HepG2 (cell line): ENCODE measurements around the gene UBE3B. TPM values are rescaled to one million over a fixed set of nuclear protein-coding genes. Genes with fewer than 3 reads are reported as not detected.

Experiments used
- HES4 ChIP-seq: sonication (generic); formaldehyde crosslinking; IDR thresholded peaks from 2 replicates; pipeline ENCODE4 v1.9.0; 2021; ENCODE audit warnings: mild to moderate bottlenecking, missing genetic modification reagents, borderline replicate concordance
- MAZ ChIP-seq, 2 experiments: sonication (generic) in 1 of 2; formaldehyde crosslinking in 1 of 2; IDR thresholded peaks; 2 replicates each; pipeline versions ENCODE4 v1.5.0 to v1.6.1; 2012 to 2020; ENCODE audit warnings: low read depth in 2 of 2, mild to moderate bottlenecking in 2 of 2, borderline replicate concordance in 1 of 2, improper control_type of control experiment in 1 of 2, low read length in 1 of 2, missing genetic modification reagents in 1 of 2, moderate library complexity in 1 of 2
- MTF1 ChIP-seq: sonication (generic); formaldehyde crosslinking; IDR thresholded peaks from 2 replicates; pipeline ENCODE4 v1.5.0; 2020; ENCODE audit warnings: missing genetic modification reagents
- MTF2 ChIP-seq: sonication (generic); formaldehyde crosslinking; IDR thresholded peaks from 2 replicates; pipeline ENCODE4 v1.5.0; 2020; ENCODE audit warnings: missing genetic modification reagents, borderline replicate concordance
- NRL ChIP-seq: sonication (generic); formaldehyde crosslinking; IDR thresholded peaks from 2 replicates; pipeline ENCODE4 v1.5.0; 2020; ENCODE audit warnings: missing genetic modification reagents, mild to moderate bottlenecking, moderate library complexity, borderline replicate concordance
- RBM39 ChIP-seq: fragments of 200-400 bp; formaldehyde crosslinking; IDR thresholded peaks from one replicate; pipeline ENCODE4 v1.6.1; 2018; ENCODE audit warnings: antibody characterized with exemption, mild to moderate bottlenecking, low read depth, low read length; ENCODE audit not compliant: poor library complexity, severe bottlenecking
- TOPORS ChIP-seq: sonication (generic); formaldehyde crosslinking; IDR thresholded peaks from 2 replicates; pipeline ENCODE4 v1.8.0; 2023; ENCODE audit warnings: mild to moderate bottlenecking, missing genetic modification reagents
- WIZ ChIP-seq: sonication (generic); formaldehyde crosslinking; IDR thresholded peaks from 2 replicates; pipeline ENCODE4 v1.5.1; 2020; ENCODE audit warnings: mild to moderate bottlenecking, missing genetic modification reagents
- ZMYM3 ChIP-seq: sonication (generic); formaldehyde crosslinking; IDR thresholded peaks from 2 replicates; pipeline ENCODE4 v1.5.1; 2020; ENCODE audit warnings: mild to moderate bottlenecking, missing genetic modification reagents
- ZNF552 ChIP-seq: sonication (generic); formaldehyde crosslinking; IDR thresholded peaks from 2 replicates; pipeline ENCODE4 v1.9.0; 2022; ENCODE audit warnings: missing genetic modification reagents, mild to moderate bottlenecking, borderline replicate concordance
- ZNF674 ChIP-seq: sonication (generic); formaldehyde crosslinking; IDR thresholded peaks from 2 replicates; pipeline ENCODE4 v1.5.0; 2020; ENCODE audit warnings: low read depth, mild to moderate bottlenecking, missing genetic modification reagents
- ZNF720 ChIP-seq: sonication (generic); formaldehyde crosslinking; IDR thresholded peaks from 2 replicates; pipeline ENCODE4 v1.4.0; 2020; ENCODE audit warnings: missing genetic modification reagents
- ZSCAN9 ChIP-seq: IDR thresholded peaks from 2 replicates; pipeline ENCODE4 v1.6.1; 2016; ENCODE audit warnings: borderline replicate concordance
- polyA plus RNA-seq, 8 experiments: library from polyadenylated mRNA; depleted of rRNA in 3 of 8; stranded (reverse) in 7 of 8; unstranded in 1 of 8; fragments of >200 nt; fragmentation: Illumina TruSeq in 4 of 8; extraction: Trizol in 4 of 8; gene quantifications; 2 replicates each; pipeline versions ENCODE4 v1.2.1 to v1.2.3, GENCODE V29; 2011 to 2016; ENCODE audit warnings: low read depth in 4 of 8, missing spikeins in 1 of 8, mixed read lengths in 1 of 8; ENCODE audit not compliant: insufficient read depth in 1 of 8
- total RNA-seq, 5 experiments: library from RNA; depleted of rRNA; stranded (reverse); fragments of >200 nt; fragmentation: Illumina TruSeq; extraction: Trizol; gene quantifications; 2 replicates each; pipeline ENCODE4 v1.2.3, GENCODE V29; 2016; ENCODE audit warnings: low read depth in 1 of 5
- TF ChIP-seq, protein P1 (sequence below): sonication (generic); formaldehyde crosslinking; IDR thresholded peaks from 2 replicates; pipeline ENCODE4 v1.5.0; 2020; ENCODE audit warnings: missing genetic modification reagents
- TF ChIP-seq, protein P2 (sequence below): IDR thresholded peaks from 2 replicates; pipeline ENCODE4 v1.6.1; 2016; ENCODE audit warnings: mild to moderate bottlenecking
- TF ChIP-seq, protein P3 (sequence below): sonication (generic); formaldehyde crosslinking; IDR thresholded peaks from 2 replicates; pipeline ENCODE4 v1.4.0; 2020; ENCODE audit warnings: missing genetic modification reagents
- TF ChIP-seq, protein P4 (sequence below): IDR thresholded peaks from 2 replicates; pipeline ENCODE4 v1.4.0; 2020; ENCODE audit warnings: mild to moderate bottlenecking, missing genetic modification reagents

Gene UBE3B
- total and polyA plus RNA-seq, 2 of the 13 experiments (the other 11 are each of a cell fraction or from before 2014, with no cell fraction given), result 22.7 to 25.3 TPM

DNA sequence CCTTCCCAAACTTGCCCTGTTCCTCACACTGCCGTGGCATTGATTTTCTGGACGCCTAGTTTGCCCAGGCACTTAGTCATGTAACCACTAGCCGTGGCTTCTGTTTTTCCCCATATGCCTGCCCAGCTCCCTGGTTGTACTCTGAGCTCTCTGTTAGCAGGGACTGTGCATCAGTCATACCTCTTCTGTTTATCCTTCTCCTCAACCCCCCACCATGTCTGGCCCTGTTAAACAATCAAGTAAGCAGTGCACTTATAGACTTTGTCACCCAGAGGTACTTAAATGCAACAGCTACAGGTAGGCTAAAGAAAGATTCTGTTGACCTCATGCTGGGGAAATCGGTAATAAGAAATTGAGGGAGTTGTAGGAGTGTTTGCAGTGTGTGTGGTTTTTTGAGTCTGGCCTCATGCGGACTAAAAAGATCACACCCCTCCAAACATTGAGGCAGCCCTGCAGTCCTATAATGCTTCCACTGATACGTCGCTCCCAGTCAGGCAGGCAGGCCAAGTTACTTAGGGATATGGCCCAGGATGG is 17.0 kb downstream of the UBE3B start (continued):
- TF ChIP-seq MTF2 (no peak), ZNF674 (no peak), ZMYM3 (CRISPR knock-in tag) (peak; percentile 78; the same call in 1 of the 2 replicates), RBM39 (no peak), ZSCAN9 (CRISPR knock-in tag) (peak; percentile 78; the same call in 1 of the 2 replicates), WIZ (CRISPR knock-in tag) (no peak), NRL (CRISPR knock-in tag) (no peak), HES4 (no peak), ZNF720 (CRISPR knock-in tag) (no peak), MAZ (IDR thresholded peaks at IDR 0.05; ENCODE audit: borderline replicate concordance, low read depth, low read length) (peak; percentile 64; the same call in 1 of the 2 replicates), MAZ (CRISPR knock-in tag; IDR thresholded peaks at IDR 0.05; ENCODE audit: low read depth) (no peak), TOPORS (CRISPR knock-in tag) (no peak), MTF1 (CRISPR knock-in tag) (no peak), ZNF552 (CRISPR knock-in tag) (no peak; the same call in 1 of the 2 replicates)
- TF ChIP-seq, protein P1, sequence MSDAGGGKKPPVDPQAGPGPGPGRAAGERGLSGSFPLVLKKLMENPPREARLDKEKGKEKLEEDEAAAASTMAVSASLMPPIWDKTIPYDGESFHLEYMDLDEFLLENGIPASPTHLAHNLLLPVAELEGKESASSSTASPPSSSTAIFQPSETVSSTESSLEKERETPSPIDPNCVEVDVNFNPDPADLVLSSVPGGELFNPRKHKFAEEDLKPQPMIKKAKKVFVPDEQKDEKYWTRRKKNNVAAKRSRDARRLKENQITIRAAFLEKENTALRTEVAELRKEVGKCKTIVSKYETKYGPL (CRISPR knock-in tag), result no peak
- TF ChIP-seq, protein P2, sequence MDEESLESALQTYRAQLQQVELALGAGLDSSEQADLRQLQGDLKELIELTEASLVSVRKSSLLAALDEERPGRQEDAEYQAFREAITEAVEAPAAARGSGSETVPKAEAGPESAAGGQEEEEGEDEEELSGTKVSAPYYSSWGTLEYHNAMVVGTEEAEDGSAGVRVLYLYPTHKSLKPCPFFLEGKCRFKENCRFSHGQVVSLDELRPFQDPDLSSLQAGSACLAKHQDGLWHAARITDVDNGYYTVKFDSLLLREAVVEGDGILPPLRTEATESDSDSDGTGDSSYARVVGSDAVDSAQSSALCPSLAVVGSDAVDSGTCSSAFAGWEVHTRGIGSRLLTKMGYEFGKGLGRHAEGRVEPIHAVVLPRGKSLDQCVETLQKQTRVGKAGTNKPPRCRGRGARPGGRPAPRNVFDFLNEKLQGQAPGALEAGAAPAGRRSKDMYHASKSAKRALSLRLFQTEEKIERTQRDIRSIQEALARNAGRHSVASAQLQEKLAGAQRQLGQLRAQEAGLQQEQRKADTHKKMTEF (CRISPR knock-in tag), result peak; percentile 59; the same call in 1 of the 2 replicates
- TF ChIP-seq, protein P3, sequence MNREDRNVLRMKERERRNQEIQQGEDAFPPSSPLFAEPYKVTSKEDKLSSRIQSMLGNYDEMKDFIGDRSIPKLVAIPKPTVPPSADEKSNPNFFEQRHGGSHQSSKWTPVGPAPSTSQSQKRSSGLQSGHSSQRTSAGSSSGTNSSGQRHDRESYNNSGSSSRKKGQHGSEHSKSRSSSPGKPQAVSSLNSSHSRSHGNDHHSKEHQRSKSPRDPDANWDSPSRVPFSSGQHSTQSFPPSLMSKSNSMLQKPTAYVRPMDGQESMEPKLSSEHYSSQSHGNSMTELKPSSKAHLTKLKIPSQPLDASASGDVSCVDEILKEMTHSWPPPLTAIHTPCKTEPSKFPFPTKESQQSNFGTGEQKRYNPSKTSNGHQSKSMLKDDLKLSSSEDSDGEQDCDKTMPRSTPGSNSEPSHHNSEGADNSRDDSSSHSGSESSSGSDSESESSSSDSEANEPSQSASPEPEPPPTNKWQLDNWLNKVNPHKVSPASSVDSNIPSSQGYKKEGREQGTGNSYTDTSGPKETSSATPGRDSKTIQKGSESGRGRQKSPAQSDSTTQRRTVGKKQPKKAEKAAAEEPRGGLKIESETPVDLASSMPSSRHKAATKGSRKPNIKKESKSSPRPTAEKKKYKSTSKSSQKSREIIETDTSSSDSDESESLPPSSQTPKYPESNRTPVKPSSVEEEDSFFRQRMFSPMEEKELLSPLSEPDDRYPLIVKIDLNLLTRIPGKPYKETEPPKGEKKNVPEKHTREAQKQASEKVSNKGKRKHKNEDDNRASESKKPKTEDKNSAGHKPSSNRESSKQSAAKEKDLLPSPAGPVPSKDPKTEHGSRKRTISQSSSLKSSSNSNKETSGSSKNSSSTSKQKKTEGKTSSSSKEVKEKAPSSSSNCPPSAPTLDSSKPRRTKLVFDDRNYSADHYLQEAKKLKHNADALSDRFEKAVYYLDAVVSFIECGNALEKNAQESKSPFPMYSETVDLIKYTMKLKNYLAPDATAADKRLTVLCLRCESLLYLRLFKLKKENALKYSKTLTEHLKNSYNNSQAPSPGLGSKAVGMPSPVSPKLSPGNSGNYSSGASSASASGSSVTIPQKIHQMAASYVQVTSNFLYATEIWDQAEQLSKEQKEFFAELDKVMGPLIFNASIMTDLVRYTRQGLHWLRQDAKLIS (CRISPR knock-in tag), result no peak
- TF ChIP-seq, protein P4, sequence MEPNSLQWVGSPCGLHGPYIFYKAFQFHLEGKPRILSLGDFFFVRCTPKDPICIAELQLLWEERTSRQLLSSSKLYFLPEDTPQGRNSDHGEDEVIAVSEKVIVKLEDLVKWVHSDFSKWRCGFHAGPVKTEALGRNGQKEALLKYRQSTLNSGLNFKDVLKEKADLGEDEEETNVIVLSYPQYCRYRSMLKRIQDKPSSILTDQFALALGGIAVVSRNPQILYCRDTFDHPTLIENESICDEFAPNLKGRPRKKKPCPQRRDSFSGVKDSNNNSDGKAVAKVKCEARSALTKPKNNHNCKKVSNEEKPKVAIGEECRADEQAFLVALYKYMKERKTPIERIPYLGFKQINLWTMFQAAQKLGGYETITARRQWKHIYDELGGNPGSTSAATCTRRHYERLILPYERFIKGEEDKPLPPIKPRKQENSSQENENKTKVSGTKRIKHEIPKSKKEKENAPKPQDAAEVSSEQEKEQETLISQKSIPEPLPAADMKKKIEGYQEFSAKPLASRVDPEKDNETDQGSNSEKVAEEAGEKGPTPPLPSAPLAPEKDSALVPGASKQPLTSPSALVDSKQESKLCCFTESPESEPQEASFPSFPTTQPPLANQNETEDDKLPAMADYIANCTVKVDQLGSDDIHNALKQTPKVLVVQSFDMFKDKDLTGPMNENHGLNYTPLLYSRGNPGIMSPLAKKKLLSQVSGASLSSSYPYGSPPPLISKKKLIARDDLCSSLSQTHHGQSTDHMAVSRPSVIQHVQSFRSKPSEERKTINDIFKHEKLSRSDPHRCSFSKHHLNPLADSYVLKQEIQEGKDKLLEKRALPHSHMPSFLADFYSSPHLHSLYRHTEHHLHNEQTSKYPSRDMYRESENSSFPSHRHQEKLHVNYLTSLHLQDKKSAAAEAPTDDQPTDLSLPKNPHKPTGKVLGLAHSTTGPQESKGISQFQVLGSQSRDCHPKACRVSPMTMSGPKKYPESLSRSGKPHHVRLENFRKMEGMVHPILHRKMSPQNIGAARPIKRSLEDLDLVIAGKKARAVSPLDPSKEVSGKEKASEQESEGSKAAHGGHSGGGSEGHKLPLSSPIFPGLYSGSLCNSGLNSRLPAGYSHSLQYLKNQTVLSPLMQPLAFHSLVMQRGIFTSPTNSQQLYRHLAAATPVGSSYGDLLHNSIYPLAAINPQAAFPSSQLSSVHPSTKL (CRISPR knock-in tag), result peak; percentile 71
